ENCODE results near the gene MAGEH1.
"Not testable (repeated sequence)": the region's sequence is repeated elsewhere in the genome, so short reads cannot be mapped to it uniquely, and the experiment has no call there.

MAGEH1 gene

GRCh38 chrX:55451990-55452832 is at the start of gene MAGEH1:
Gene MAGEH1 (plus strand): TSS chrX:55452127. CDS start chrX:55452375, 248 bp downstream.
- Mint-ChIP-seq H3K27me3 (ENCODE audit: low read depth) (peaks cover 4% of the 10 kb centered on the region), H3K36me3 (ENCODE audit: low read depth) (no peaks in the 10 kb centered on the region), H3K4me1 (ENCODE audit: low read depth) (peaks cover 8% of the 10 kb centered on the region), H3K27ac (peak within 1 kb of the TSS; percentile 92), H3K9me3 (peaks cover 4% of the 10 kb centered on the region), H3K4me3 (peak within 1 kb of the TSS; percentile 94)

GRCh38 chrX:55427079-55427478 is 24.8 kb upstream of the MAGEH1 start:
- not testable (repeated sequence) for H3K36me3 Mint-ChIP-seq (ENCODE audit: low read depth); H3K27me3 Mint-ChIP-seq (ENCODE audit: low read depth); H3K9me3 Mint-ChIP-seq; H3K4me1 Mint-ChIP-seq (ENCODE audit: low read depth); H3K4me3 Mint-ChIP-seq; H3K27ac Mint-ChIP-seq

- not testable (repeated sequence) for H3K4me1 Mint-ChIP-seq (ENCODE audit: low read depth); H3K36me3 Mint-ChIP-seq (ENCODE audit: low read depth); H3K27ac Mint-ChIP-seq; H3K4me3 Mint-ChIP-seq; H3K9me3 Mint-ChIP-seq
- peaks cover 25% of the 10 kb centered on the region for H3K27me3 Mint-ChIP-seq (ENCODE audit: low read depth)
Measured at GRCh38 chrX:55443468-55443867, 8.5 kb upstream of the MAGEH1 start.

DNA sequence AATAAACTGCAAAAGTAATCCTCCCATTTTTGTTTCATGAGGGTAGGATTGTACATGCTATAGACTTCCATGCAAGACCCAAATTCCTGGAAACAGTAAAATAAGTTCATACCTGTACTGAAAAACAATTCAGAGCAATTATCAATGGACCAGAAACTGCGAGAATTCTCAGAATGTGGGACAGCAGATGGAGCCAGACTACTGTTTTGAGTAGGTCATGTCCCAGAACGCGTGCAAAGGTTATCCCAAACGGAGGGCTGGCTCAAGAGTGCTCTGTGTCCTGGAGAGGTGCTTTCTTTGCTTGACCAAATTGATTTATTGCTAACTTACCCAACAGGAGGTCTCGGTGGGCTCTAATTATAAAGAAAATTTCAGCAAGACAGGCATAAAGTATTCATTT is 1.7 kb upstream of the MAGEH1 start:
- Mint-ChIP-seq H3K4me3 (no peak overlapping the region), H3K4me1 (ENCODE audit: low read depth) (peaks cover 8% of the 10 kb centered on the region), H3K27me3 (ENCODE audit: low read depth) (peaks cover 18% of the 10 kb centered on the region), H3K9me3 (peaks cover 4% of the 10 kb centered on the region), H3K27ac (no peak overlapping the region), H3K36me3 (ENCODE audit: low read depth) (no peaks in the 10 kb centered on the region)

DNA sequence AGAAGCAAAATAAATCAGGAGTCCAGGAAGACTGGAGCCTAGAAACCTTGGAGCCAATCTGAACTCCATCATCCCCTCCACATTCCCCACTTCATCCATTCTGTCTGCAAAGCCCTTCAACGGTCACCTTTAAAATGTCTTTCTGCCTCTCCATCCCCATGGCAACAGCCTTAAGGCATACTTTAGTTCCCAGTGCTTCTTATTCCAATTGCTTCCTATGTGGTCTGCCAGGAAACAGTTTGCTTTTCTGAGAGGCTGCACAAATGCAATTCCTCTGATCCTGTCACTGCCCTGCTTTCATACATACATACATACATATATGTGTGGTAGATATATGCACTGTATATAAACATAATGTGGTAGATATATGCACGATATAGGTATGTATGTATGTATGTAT is 786 bp upstream of the MAGEH1 start:
- H3K27ac Mint-ChIP-seq, result no peak overlapping the region
- peak overlapping the region; percentile 94 for H3K4me3 Mint-ChIP-seq
- peaks cover 8% of the 10 kb centered on the region for H3K4me1 Mint-ChIP-seq (ENCODE audit: low read depth)
- H3K27me3 Mint-ChIP-seq (ENCODE audit: low read depth), result peaks cover 14% of the 10 kb centered on the region
- H3K36me3 Mint-ChIP-seq (ENCODE audit: low read depth), result no peaks in the 10 kb centered on the region
- peaks cover 4% of the 10 kb centered on the region for H3K9me3 Mint-ChIP-seq

DNA sequence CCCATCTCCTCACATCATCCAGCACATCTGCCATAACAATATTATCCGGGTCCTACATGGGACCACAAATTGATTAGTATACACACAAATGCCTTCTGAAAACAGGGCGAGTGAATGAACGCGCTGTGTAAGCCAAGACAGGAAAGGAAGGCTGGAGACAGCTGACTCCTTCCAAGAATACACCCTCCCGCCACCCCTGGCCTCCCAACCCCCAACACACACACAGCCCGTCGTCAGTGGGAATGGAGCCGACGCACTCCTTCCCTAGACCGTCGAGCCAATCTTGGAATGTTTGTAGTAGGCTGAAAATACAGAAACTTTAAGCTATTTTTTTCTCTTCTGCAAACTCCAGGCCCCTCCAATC is 319 bp upstream of the MAGEH1 start:
- Mint-ChIP-seq H3K27me3 (ENCODE audit: low read depth) (peaks cover 9% of the 10 kb centered on the region), H3K4me3 (peak overlapping the region; percentile 94), H3K27ac (peak overlapping the region; percentile 92), H3K36me3 (ENCODE audit: low read depth) (no peaks in the 10 kb centered on the region), H3K9me3 (peaks cover 4% of the 10 kb centered on the region), H3K4me1 (ENCODE audit: low read depth) (peaks cover 8% of the 10 kb centered on the region)

DNA sequence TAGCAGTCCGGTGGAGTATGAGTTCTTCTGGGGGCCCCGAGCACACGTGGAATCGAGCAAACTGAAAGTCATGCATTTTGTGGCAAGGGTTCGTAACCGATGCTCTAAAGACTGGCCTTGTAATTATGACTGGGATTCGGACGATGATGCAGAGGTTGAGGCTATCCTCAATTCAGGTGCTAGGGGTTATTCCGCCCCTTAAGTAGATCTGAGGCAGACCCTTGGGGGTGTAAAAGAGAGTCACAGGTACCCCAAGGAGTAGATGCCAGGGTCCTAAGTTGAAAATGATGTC is 852 bp downstream of the MAGEH1 start:
- H3K36me3 Mint-ChIP-seq (ENCODE audit: low read depth), result no peaks in the 10 kb centered on the region
- H3K27me3 Mint-ChIP-seq (ENCODE audit: low read depth), result no peaks in the 10 kb centered on the region
- peak overlapping the region; percentile 92 for H3K27ac Mint-ChIP-seq
- peaks cover 8% of the 10 kb centered on the region for H3K4me1 Mint-ChIP-seq (ENCODE audit: low read depth)
- H3K9me3 Mint-ChIP-seq, result peaks cover 4% of the 10 kb centered on the region
- H3K4me3 Mint-ChIP-seq, result peak overlapping the region; percentile 94

- H3K4me1 Mint-ChIP-seq (ENCODE audit: low read depth); H3K9me3 Mint-ChIP-seq; H3K4me3 Mint-ChIP-seq; H3K36me3 Mint-ChIP-seq (ENCODE audit: low read depth); H3K27me3 Mint-ChIP-seq (ENCODE audit: low read depth); H3K27ac Mint-ChIP-seq: not testable (repeated sequence)
Measured at GRCh38 chrX:55455708-55456107, 3.8 kb downstream of the MAGEH1 start.

DNA sequence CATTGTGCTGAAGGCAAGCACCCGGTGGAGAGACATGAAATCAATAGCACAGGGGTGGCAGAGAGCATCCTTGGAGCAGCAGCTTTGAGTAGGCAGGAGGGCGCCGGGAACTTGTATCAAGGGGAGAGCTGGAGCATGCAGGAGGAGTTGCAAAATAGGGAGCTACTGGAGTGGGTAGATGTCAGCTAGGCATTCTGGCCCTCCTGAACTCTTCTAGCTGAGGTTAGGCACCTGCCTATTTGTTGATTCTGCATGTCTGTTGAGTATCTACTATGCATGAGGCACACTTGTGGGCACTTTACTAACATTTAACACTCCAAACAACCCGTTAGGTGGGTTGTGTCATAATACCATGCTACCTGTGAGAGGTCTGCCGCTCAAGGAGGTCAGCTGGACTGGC is 7.5 kb downstream of the MAGEH1 start:
- H3K4me3 Mint-ChIP-seq; H3K4me1 Mint-ChIP-seq (ENCODE audit: low read depth); H3K9me3 Mint-ChIP-seq; H3K27me3 Mint-ChIP-seq (ENCODE audit: low read depth); H3K36me3 Mint-ChIP-seq (ENCODE audit: low read depth); H3K27ac Mint-ChIP-seq: not testable (repeated sequence)

- H3K36me3 Mint-ChIP-seq (ENCODE audit: low read depth); H3K4me1 Mint-ChIP-seq (ENCODE audit: low read depth); H3K27me3 Mint-ChIP-seq (ENCODE audit: low read depth); H3K27ac Mint-ChIP-seq; H3K4me3 Mint-ChIP-seq; H3K9me3 Mint-ChIP-seq: not testable (repeated sequence)
Measured at GRCh38 chrX:55459926-55460325, 8.0 kb downstream of the MAGEH1 start.

DNA sequence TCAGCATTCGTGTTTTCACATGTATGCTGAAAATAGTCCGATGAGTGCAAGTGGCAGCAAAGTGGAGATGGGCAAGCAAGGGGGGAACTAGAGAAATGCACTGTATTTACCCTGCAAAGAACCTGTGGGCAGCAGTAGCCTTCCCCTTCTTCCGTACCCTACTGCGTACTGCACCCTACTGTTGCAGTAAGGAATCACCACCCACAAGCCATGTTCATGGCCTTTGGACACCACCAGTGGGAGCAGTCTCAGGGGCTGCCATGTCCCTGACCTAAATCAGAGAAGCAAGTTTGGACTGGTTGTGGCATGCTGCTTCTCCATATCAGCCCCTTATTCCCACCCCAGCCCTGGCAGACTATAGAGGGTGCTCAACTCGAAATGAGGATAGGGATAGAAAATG is 12.1 kb downstream of the MAGEH1 start:
- H3K4me1 Mint-ChIP-seq (ENCODE audit: low read depth); H3K27me3 Mint-ChIP-seq (ENCODE audit: low read depth); H3K4me3 Mint-ChIP-seq; H3K36me3 Mint-ChIP-seq (ENCODE audit: low read depth); H3K9me3 Mint-ChIP-seq; H3K27ac Mint-ChIP-seq: not testable (repeated sequence)

DNA sequence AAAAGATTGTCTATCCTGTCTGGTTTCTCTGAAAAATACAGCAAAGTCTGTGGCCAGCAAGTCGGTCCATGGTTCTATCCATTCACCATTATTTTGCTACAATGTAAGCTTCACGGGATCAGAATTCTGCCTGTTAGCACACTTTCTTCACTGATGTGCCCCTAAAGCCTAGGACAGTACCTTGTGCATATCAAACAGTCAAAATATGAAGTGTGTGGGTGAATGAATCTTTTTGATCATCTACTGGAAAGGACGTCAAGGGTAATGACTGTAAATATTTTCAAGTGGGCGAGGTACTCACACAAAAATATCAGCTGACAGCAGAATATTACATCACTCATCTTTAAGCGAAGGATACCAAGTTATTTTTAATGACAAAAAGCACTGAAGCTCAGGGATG is 13.2 kb downstream of the MAGEH1 start:
- H3K9me3 Mint-ChIP-seq; H3K27ac Mint-ChIP-seq; H3K36me3 Mint-ChIP-seq (ENCODE audit: low read depth); H3K27me3 Mint-ChIP-seq (ENCODE audit: low read depth); H3K4me3 Mint-ChIP-seq; H3K4me1 Mint-ChIP-seq (ENCODE audit: low read depth): not testable (repeated sequence)

- not testable (repeated sequence) for H3K27ac Mint-ChIP-seq; H3K4me3 Mint-ChIP-seq; H3K36me3 Mint-ChIP-seq (ENCODE audit: low read depth); H3K27me3 Mint-ChIP-seq (ENCODE audit: low read depth); H3K4me1 Mint-ChIP-seq (ENCODE audit: low read depth); H3K9me3 Mint-ChIP-seq
Measured at GRCh38 chrX:55465791-55466190, 13.9 kb downstream of the MAGEH1 start.

- not testable (repeated sequence) for H3K4me1 Mint-ChIP-seq (ENCODE audit: low read depth); H3K27me3 Mint-ChIP-seq (ENCODE audit: low read depth); H3K36me3 Mint-ChIP-seq (ENCODE audit: low read depth); H3K4me3 Mint-ChIP-seq; H3K9me3 Mint-ChIP-seq; H3K27ac Mint-ChIP-seq
Measured at GRCh38 chrX:55479956-55480355, 28.0 kb downstream of the MAGEH1 start.

GRCh38 chrX:55480390-55481062 is 28.6 kb downstream of the MAGEH1 start:
- no peaks in the 10 kb centered on the region for H3K27me3 Mint-ChIP-seq (ENCODE audit: low read depth)
- no peak overlapping the region for H3K27ac Mint-ChIP-seq
- H3K4me3 Mint-ChIP-seq, result no peak overlapping the region
- H3K4me1 Mint-ChIP-seq (ENCODE audit: low read depth), result peaks cover 2% of the 10 kb centered on the region
- H3K36me3 Mint-ChIP-seq (ENCODE audit: low read depth), result no peaks in the 10 kb centered on the region
- no peaks in the 10 kb centered on the region for H3K9me3 Mint-ChIP-seq

- no peak overlapping the region for H3K27ac Mint-ChIP-seq
- peaks cover 6% of the 10 kb centered on the region for H3K4me1 Mint-ChIP-seq (ENCODE audit: low read depth)
- H3K27me3 Mint-ChIP-seq (ENCODE audit: low read depth), result no peaks in the 10 kb centered on the region
- no peaks in the 10 kb centered on the region for H3K36me3 Mint-ChIP-seq (ENCODE audit: low read depth)
- H3K4me3 Mint-ChIP-seq, result no peak overlapping the region
- H3K9me3 Mint-ChIP-seq, result no peaks in the 10 kb centered on the region
Measured at GRCh38 chrX:55484948-55485347, 33.0 kb downstream of the MAGEH1 start.
